IMR-90 (cell line): ENCODE data around the gene ADCK2.

Experiments
- BHLHE40 ChIP-seq: fragments of 150-350 bp; IDR thresholded peaks from 2 replicates; pipeline ENCODE4 v1.6.1; 2016; ENCODE audit warnings: mild to moderate bottlenecking, low read depth, low read length
- CEBPB ChIP-seq: IDR thresholded peaks from 2 replicates; pipeline ENCODE4 v1.6.1; 2012; ENCODE audit warnings: low read depth, low read length, improper control_type of control experiment
- FOS ChIP-seq: fragments of 150-350 bp; IDR thresholded peaks from 2 replicates; pipeline ENCODE4 v1.6.1; 2016; ENCODE audit warnings: low read depth, low read length
- MAFK ChIP-seq: IDR thresholded peaks from 2 replicates; pipeline ENCODE4 v1.6.1; 2012; ENCODE audit warnings: low read depth, low read length, improper control_type of control experiment
- MAZ ChIP-seq: IDR thresholded peaks from 2 replicates; pipeline ENCODE4 v1.6.1; 2012; ENCODE audit warnings: low read depth, mild to moderate bottlenecking, low read length, improper control_type of control experiment, moderate library complexity, borderline replicate concordance
- POLR2A ChIP-seq: IDR thresholded peaks from 2 replicates; pipeline ENCODE4 v1.6.1; 2012; ENCODE audit warnings: mild to moderate bottlenecking, low read depth, low read length
- RAD21 ChIP-seq: IDR thresholded peaks from 2 replicates; pipeline ENCODE4 v1.6.1; 2012; ENCODE audit warnings: low read length, improper control_type of control experiment
- SMC3 ChIP-seq: fragments of 150-350 bp; IDR thresholded peaks from 2 replicates; pipeline ENCODE4 v1.6.1; 2016; ENCODE audit warnings: low read depth, mild to moderate bottlenecking, antibody characterized with exemption, low read length, moderate library complexity
- TF ChIP-seq, protein P1 (sequence below): conservative IDR thresholded peaks from 2 replicates; pipeline ENCODE4 v1.5.1; 2012; ENCODE audit warnings: mild to moderate bottlenecking, low read depth, low read length, improper control_type of control experiment
- TF ChIP-seq, protein P2 (sequence below): fragments of 150-350 bp; IDR thresholded peaks from 2 replicates; pipeline ENCODE4 v1.6.1; 2017; ENCODE audit warnings: mild to moderate bottlenecking, antibody characterized with exemption, low read length, low read depth

DNA sequence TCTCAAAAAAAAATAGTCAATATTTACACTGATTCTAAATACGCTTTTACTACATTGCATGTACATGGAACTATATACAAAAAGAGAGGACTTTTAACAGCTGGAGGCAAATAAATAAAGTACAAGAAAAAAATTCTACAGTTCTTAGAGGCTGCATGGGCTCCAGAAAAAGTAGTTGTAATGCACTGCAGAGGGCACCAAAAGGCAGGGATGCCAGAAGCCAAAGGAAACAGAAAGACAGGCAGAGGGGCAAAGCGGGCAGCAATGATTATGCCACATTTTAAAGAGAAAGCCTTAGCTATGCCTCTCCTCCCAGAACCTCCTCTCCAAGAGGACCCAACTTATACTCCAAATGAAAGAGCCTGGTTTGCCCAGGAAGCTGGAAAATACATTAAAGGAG, 11.6 kb upstream of the ADCK2 start:
- TF ChIP-seq, protein P1, sequence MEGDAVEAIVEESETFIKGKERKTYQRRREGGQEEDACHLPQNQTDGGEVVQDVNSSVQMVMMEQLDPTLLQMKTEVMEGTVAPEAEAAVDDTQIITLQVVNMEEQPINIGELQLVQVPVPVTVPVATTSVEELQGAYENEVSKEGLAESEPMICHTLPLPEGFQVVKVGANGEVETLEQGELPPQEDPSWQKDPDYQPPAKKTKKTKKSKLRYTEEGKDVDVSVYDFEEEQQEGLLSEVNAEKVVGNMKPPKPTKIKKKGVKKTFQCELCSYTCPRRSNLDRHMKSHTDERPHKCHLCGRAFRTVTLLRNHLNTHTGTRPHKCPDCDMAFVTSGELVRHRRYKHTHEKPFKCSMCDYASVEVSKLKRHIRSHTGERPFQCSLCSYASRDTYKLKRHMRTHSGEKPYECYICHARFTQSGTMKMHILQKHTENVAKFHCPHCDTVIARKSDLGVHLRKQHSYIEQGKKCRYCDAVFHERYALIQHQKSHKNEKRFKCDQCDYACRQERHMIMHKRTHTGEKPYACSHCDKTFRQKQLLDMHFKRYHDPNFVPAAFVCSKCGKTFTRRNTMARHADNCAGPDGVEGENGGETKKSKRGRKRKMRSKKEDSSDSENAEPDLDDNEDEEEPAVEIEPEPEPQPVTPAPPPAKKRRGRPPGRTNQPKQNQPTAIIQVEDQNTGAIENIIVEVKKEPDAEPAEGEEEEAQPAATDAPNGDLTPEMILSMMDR: peak; percentile 41
- TF ChIP-seq POLR2A: no peak
- no peak for TF ChIP-seq MAFK
- TF ChIP-seq, protein P2, sequence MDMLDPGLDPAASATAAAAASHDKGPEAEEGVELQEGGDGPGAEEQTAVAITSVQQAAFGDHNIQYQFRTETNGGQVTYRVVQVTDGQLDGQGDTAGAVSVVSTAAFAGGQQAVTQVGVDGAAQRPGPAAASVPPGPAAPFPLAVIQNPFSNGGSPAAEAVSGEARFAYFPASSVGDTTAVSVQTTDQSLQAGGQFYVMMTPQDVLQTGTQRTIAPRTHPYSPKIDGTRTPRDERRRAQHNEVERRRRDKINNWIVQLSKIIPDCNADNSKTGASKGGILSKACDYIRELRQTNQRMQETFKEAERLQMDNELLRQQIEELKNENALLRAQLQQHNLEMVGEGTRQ: no peak
- TF ChIP-seq RAD21: peak; percentile 43
- no peak for TF ChIP-seq FOS
- no peak for TF ChIP-seq BHLHE40
- no peak for TF ChIP-seq CEBPB
- peak; percentile 33; the same call in 1 of the 2 replicates for TF ChIP-seq SMC3
- no peak for TF ChIP-seq MAZ
